Calu3 (cell line): ENCODE results near the gene CES4A. TPM values are rescaled to one million over a fixed set of nuclear protein-coding genes. Genes with fewer than 3 reads are reported as not detected.

ENCODE experiments used
- BruUV-seq: library from RNA; stranded (reverse); fragments of 400-500 nt; replicated peaks from 2 replicates; lab custom pipeline; 2021; lab: Mats Ljungman, UMichigan
- CTCF ChIA-PET: fragments of 300-600 bp; sonication (Branson Sonifier 250); formaldehyde crosslinking; loops from one replicate; lab custom pipeline; 2022; ENCODE audit warnings: antibody characterized with exemption; lab: Charles Lee
- DNase-seq: peaks from one replicate; pipeline ENCODE4 v3.0.0; 2022
- H3K27ac Mint-ChIP-seq: one replicate; pipeline ENCODE4 v1.8.0; 2022; ENCODE audit warnings: mixed read lengths; ENCODE audit not compliant: unreplicated experiment
- H3K27me3 Mint-ChIP-seq: one replicate; pipeline ENCODE4 v1.8.0; 2022; ENCODE audit warnings: mixed read lengths; ENCODE audit not compliant: unreplicated experiment
- H3K36me3 Mint-ChIP-seq: one replicate; pipeline ENCODE4 v1.8.0; 2022; ENCODE audit warnings: mild to moderate bottlenecking, moderate library complexity, mixed read lengths; ENCODE audit not compliant: insufficient read depth, unreplicated experiment
- H3K4me1 Mint-ChIP-seq: one replicate; pipeline ENCODE4 v1.8.0; 2022; ENCODE audit warnings: mild to moderate bottlenecking, low read depth, mixed read lengths; ENCODE audit not compliant: unreplicated experiment
- H3K4me3 Mint-ChIP-seq: one replicate; pipeline ENCODE4 v1.8.0; 2022; ENCODE audit warnings: mild to moderate bottlenecking, low read depth, moderate library complexity, mixed read lengths; ENCODE audit not compliant: unreplicated experiment
- H3K9me3 Mint-ChIP-seq: one replicate; pipeline ENCODE4 v1.8.0; 2022; ENCODE audit warnings: low read depth, mixed read lengths; ENCODE audit not compliant: unreplicated experiment
- intact Hi-C: fragments of 100-400 bp; cut with micrococcal nuclease; formaldehyde crosslinking; loops from one replicate; pipeline ENCODE4 v1.10.0; 2022; ENCODE audit not compliant: unreplicated experiment
- total RNA-seq: library from RNA; stranded (reverse); gene quantifications from 2 replicates; pipeline ENCODE4 v1.2.3, GENCODE V29; 2022
- TF ChIP-seq, protein P1 (sequence below): fragments of 200-600 bp; IDR thresholded peaks from one replicate; pipeline ENCODE4 v1.8.0; 2022; ENCODE audit warnings: antibody characterized with exemption; ENCODE audit not compliant: unreplicated experiment

The CES4A gene
- total RNA-seq, 1 experiment from 2014 or later: not detected

DNA sequence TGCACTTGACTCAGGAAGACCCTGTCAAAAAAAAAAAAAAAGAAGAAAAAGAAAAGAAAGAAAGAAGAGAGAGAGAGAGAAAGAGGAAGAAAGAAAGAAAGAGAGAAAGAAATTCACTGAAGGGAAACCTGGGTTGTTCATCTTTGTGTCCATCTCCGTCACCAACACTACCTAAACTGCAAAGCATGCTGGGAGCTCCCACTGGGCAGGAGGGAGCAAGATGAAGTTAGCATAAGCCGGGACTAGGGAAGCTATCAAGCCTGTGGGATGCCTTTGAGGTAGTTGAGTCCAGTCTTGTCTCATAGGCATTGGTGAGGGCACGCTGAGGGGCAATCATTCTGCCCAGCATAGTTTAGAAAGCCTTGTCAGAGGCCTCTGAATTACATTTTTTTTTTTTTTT lies 32.9 kb downstream of the CES4A start:
- H3K4me3 Mint-ChIP-seq: no peak overlapping the region
- no peaks in the 10 kb centered on the region for H3K36me3 Mint-ChIP-seq
- H3K4me1 Mint-ChIP-seq: peaks cover 40% of the 10 kb centered on the region
- intact Hi-C loops: no loop called here
- no peaks in the 10 kb centered on the region for H3K9me3 Mint-ChIP-seq
- no peak overlapping the region for H3K27ac Mint-ChIP-seq
- CTCF ChIA-PET: interaction anchor here (1.5 kb wide), 1 partner anchor 68 kb away, joined by 3 read pairs; no protein-coding TSS in a partner anchor
- no TSS peak for BruUV-seq
- H3K27me3 Mint-ChIP-seq: no peaks in the 10 kb centered on the region
- TF ChIP-seq, protein P1, sequence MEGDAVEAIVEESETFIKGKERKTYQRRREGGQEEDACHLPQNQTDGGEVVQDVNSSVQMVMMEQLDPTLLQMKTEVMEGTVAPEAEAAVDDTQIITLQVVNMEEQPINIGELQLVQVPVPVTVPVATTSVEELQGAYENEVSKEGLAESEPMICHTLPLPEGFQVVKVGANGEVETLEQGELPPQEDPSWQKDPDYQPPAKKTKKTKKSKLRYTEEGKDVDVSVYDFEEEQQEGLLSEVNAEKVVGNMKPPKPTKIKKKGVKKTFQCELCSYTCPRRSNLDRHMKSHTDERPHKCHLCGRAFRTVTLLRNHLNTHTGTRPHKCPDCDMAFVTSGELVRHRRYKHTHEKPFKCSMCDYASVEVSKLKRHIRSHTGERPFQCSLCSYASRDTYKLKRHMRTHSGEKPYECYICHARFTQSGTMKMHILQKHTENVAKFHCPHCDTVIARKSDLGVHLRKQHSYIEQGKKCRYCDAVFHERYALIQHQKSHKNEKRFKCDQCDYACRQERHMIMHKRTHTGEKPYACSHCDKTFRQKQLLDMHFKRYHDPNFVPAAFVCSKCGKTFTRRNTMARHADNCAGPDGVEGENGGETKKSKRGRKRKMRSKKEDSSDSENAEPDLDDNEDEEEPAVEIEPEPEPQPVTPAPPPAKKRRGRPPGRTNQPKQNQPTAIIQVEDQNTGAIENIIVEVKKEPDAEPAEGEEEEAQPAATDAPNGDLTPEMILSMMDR: no peak
- DNase-seq: no peak

DNA sequence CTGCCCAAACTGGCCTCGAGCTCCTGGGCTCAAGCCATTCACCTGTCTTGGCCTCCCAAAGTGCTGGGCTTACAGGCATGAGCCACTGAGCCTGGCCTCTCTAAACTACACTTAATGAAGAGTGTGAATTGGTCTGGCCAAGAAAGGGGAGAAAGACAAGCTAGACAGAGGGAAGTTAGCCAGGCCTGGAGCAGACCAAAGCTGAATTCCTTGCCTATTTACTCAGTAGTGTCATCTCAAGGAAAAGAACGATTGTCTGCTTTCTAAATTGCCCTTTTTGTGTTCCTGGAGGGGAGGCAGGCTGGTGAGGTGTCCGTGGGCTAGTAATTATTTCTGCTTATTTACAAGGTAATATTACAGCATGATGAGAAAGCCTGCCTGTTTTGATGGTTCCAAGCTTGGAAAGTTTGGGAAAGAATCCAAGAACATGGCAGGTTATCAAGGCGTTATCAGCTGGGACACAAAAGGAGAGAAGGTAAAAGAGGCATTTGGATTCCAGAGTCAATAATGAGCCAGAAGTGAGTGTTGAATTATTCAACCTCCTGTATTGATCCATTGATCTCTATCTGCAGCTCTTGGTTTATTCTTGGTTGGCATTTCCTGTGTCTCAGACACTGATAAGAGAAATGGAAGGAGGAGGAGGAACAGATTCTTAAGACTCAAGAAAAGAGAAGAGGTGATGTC lies 34.3 kb downstream of the CES4A start:
- intact Hi-C loops: no loop called here
- no peaks in the 10 kb centered on the region for H3K27me3 Mint-ChIP-seq
- no peaks in the 10 kb centered on the region for H3K36me3 Mint-ChIP-seq
- no peaks in the 10 kb centered on the region for H3K9me3 Mint-ChIP-seq
- BruUV-seq: no TSS peak
- CTCF ChIA-PET: interaction anchor here (0.7 to 1.5 kb wide), 6 partner anchors 9 to 542 kb away, joined by 3 to 6 read pairs (median 5); no protein-coding TSS in a partner anchor
- H3K4me3 Mint-ChIP-seq: no peak overlapping the region
- H3K4me1 Mint-ChIP-seq: peaks cover 40% of the 10 kb centered on the region
- TF ChIP-seq, protein P1: no peak
- peak overlapping the region; percentile 24 for H3K27ac Mint-ChIP-seq
- DNase-seq: no peak

DNA sequence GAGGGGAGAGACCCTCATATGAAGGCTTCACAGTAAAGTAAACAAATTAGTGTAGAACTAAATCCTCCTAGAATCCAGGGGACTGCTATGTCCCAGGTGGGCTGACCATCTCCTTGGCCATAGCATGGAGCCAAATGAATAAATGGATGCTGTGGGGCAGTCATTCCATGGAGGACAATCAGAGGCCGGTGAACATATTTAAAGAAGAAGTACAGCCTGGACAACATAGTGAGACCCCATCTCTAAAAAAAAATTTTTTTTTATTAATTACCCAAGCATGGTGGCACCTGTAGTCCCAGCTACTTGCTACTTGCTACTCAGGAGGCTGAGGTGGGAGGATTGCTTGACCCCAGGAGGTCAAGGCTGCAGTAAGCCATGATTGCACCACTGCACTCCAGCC lies 35.3 kb downstream of the CES4A start:
- intact Hi-C loops: no loop called here
- Mint-ChIP-seq H3K9me3 (no peaks in the 10 kb centered on the region), H3K27ac (no peak overlapping the region), H3K27me3 (no peaks in the 10 kb centered on the region), H3K4me3 (no peak overlapping the region), H3K36me3 (peaks cover 5% of the 10 kb centered on the region), H3K4me1 (peaks cover 40% of the 10 kb centered on the region)
- TF ChIP-seq, protein P1: no peak
- BruUV-seq: no TSS peak
- CTCF ChIA-PET: no interaction called here
- no peak for DNase-seq

DNA sequence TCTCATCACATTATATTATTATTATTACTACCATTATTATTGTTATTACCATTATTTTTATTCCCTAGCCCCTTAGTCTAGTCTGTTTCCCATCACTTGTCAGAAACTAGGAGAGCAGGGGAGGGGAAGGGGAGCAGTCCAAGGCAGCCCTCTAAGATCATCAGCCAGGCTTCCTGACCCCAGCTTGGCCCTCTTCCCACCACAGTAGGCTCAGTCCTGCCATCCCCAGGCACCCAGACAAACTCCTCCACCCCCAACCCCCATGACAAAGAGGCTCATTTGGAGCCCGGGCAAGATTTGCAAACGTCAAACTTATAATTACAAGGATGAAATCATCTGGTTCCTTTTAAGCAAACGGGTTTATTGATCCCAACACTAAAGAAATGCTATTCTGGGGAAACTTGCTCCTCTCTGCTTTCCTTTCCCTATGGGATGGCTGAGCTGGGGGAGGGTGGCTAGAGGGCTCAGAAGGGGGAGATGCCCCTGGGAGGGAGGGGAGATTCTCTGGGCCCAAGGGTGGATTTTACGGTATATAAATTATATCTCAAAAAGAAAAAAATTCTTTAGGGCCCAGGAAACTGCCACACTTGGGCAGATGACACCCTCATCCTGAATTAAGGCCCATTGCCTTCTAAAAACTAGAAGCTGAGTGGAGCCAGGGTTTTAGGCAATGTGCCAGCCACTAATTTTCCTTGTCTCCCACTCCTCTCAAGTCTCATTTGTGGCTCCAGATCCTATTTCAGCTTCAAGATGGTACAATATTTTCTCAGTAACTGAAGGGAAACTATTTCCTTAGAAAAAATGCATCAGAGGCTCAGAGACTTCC lies 36.2 kb downstream of the CES4A start:
- Mint-ChIP-seq H3K4me1 (peaks cover 40% of the 10 kb centered on the region), H3K27me3 (no peaks in the 10 kb centered on the region), H3K9me3 (no peaks in the 10 kb centered on the region), H3K27ac (no peak overlapping the region), H3K4me3 (no peak overlapping the region), H3K36me3 (peaks cover 14% of the 10 kb centered on the region)
- TF ChIP-seq, protein P1: no peak
- CTCF ChIA-PET: no interaction called here
- BruUV-seq: no TSS peak
- intact Hi-C loops: no loop called here
- no peak for DNase-seq
